ENCODE data around the gene TRIM50. TPM values are rescaled to one million over a fixed set of nuclear protein-coding genes. Genes with fewer than 3 reads are reported as not detected.
"Not testable (repeated sequence)": the region's sequence is repeated elsewhere in the genome, so short reads cannot be mapped to it uniquely, and the experiment has no call there.

The TRIM50 gene
- polyA plus RNA-seq, 3 donors: 0.21 to 0.28 (median 0.23) TPM

DNA sequence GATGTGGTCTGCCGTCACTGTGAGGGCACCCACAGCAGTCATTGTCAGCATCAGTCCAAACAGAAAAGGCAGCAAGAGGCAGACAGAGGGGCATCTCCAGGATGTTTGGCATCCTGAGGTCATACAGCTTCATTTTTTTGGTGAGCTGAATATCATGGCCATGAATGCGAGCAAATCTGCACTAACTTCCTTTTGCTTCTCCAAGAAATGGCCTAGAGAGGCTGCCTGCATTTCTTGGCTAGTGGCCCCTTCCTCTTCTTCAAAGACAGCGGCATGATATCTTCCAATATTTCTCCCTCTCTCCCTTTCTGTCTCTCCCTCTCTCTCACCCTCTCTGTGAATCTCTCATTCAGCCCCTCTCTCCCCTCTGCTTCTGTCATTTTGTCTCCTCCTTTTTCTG, 24.9 kb upstream of the TRIM50 start:
- no peak for DNase-seq (ENCODE audit: extremely low read depth in 1 of 11, low read depth in 9 of 11, low spot score in 4 of 11)

DNA sequence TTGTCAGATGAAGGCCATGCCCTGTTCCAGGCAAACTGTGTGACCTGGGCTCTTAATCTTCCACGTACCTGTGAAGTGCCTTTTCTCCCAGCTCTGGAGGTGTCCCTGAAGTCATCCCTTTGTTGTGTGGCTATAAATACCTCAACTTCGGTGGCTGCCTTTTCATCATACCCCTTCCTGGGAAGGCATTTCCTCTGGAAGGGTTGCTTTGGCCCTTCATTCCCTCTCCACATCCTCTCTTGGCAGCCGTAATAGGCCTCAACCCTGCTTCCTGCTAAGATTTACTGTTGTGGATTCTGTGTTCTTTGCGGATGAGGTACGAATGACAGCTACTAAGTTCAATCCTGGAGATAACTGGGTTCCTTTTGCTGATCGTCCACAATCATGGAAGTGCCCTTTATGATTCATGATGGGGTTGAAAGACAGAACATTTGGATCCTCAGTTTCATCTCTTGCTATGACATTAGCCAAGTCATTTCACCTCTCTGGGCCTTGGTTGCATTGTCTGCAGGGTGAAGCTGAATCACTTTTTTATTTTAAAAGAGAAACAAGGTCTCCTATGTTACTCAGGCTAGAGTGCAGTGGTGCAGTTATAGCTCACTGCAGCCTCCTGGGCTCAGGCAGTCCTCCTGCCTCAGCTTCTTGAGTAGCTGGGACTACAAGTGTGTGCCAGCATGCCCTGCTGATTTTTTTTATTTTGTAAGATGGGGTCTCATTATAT, 23.7 kb upstream of the TRIM50 start:
- no peak for DNase-seq (ENCODE audit: extremely low read depth in 1 of 11, low read depth in 9 of 11, low spot score in 4 of 11)

GRCh38 chr7:73350306-73351068, 22.6 kb upstream of the TRIM50 start:
- peak in 1 of 11 donors; percentile 37 for DNase-seq (ENCODE audit: extremely low read depth in 1 of 11, low read depth in 9 of 11, low spot score in 4 of 11)

GRCh38 chr7:73349763-73350162, 21.9 kb upstream of the TRIM50 start:
- DNase-seq (ENCODE audit: extremely low read depth in 1 of 11, low read depth in 9 of 11, low spot score in 4 of 11): no peak

DNA sequence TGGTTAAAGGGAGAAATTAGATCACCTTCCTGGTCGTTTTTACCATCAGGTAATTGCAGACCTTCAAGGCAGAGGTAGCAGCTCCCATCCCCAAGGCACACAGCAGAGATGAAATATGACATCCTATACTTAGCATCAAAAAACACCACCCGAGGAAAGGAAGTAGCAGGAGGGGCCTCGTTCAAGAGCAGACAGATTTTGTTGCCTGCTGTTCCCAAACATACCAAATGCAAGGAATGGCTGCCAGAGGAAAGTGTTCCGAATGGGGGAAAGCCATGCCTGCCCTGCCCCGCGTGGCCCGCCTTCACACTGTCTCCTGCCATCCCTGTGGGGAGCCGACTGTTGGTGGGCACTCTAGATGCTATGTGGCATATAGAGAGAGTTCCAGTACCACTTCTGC, 18.1 kb upstream of the TRIM50 start:
- no peak for DNase-seq (ENCODE audit: extremely low read depth in 1 of 11, low read depth in 9 of 11, low spot score in 4 of 11)

- no peak for DNase-seq (ENCODE audit: extremely low read depth in 1 of 11, low read depth in 9 of 11, low spot score in 4 of 11)
Measured at GRCh38 chr7:73345538-73345937, 17.7 kb upstream of the TRIM50 start.

DNA sequence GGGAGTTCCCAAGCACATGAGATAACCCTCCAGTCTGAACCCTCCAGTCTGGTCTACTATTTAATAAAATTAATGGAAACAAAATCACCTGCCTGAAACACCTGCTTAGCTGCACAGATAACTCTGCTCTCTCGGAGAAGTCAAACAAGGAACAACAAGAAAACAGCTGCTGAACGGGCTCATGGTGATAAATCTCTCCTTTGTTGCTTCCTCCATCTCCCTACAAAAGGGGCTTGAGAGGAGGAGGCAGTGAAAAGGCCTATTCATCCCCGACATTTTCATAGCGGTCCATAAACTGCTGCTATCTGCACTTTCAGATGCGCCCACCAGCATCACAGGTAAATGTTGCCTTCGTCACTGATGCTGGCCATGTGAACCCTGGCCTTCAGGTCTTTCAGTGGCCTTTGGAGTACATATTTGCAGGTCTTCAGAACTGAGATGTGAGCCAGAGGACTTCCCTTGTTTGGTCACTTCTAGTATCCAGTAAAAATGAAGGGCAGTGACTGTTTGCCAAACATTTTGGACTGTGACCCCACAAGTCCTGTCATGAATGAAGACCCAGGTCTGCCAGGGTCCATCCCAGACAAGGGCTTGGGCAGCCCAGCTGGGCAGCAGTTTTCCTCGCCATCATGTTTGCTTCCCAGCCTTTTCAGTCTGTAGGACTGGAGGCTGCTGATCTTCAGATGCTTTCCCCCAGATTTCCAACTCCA, 15.9 kb upstream of the TRIM50 start:
- no peak for DNase-seq (ENCODE audit: extremely low read depth in 1 of 11, low read depth in 9 of 11, low spot score in 4 of 11)

DNA sequence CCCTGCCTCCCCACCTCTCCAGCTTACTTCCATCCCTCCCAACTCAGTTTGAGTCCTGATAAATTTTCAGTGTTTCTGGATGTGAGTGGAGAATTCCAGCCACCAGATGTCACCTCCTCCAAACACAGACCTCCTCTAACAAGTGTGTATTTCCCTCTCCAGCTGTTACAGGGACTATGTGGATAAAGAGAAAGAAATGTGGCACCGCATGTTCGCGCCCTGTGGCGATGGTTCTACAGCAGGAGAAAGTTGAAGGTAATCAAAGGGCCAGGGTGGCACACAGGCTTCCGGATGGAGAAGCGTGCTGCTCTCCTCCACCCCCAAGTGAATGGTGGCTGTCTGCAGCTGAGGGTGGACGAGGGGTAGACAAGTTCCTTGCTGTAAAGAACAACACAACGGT, 14.8 kb upstream of the TRIM50 start:
- peak in 7 of 11 donors; percentile 40 to 73 (median 64) for DNase-seq (ENCODE audit: extremely low read depth in 1 of 11, low read depth in 9 of 11, low spot score in 4 of 11)

DNA sequence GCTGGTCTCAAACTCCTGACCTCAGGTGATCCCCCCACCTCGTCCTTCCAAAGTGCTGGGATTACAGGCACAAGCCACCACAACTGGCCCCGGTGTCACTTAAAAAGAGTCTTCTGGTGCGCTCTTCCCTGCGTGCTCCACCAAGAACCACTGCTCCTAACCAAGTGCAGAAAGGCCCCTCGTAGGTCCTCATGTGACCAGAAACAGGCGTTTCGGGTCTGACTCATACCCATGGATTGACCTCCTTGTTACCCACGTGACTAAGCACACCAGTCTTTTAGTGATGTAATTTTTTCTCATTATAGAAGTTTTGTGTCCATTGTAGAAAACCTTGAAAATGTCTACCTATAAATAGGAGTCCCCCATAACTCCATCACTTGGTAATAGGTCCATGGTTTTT, 14.0 kb upstream of the TRIM50 start:
- no peak for DNase-seq (ENCODE audit: extremely low read depth in 1 of 11, low read depth in 9 of 11, low spot score in 4 of 11)

DNA sequence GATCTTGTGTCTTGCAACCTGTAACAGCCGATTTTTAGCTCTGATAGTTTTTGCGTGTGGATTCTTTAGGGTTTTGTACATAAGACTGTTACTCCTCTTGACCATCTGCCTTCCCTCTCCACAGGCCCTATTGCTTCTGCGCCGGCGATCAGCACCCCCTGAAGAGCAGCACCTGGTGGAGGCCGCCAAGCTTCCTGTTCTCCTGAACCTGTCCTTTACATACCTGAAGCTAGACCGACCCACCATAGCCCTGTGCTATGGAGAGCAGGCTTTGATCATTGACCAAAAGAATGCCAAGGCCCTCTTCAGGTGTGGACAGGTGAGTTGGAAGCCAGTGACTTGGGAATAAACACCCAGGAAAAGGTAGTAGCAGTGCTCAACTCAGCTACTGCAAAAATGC, 12.6 kb upstream of the TRIM50 start:
- DNase-seq (ENCODE audit: extremely low read depth in 1 of 11, low read depth in 9 of 11, low spot score in 4 of 11): no peak

DNA sequence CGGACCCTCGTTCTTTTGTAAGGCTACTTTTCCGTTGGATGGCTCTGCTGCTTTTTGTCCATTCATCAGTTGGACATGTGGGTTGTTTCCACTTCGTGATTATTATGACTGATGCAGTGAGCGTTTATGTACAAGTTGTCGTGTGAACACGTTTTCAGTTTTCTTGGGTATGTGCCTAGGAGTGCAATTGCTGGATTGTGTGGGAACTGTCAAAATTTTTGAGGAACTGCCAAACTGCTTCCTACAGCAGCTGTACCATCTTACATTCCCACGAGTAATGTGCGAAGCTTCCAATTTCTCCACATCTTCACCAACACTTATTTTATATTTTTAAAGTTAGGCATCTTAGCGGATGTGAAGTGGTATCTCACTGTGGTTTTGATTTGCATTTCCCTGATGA, 10.4 kb upstream of the TRIM50 start:
- DNase-seq (ENCODE audit: extremely low read depth in 1 of 11, low read depth in 9 of 11, low spot score in 4 of 11): no peak

GRCh38 chr7:73332447-73332846, 4.6 kb upstream of the TRIM50 start:
- no peak for DNase-seq (ENCODE audit: extremely low read depth in 1 of 11, low read depth in 9 of 11, low spot score in 4 of 11)

DNA sequence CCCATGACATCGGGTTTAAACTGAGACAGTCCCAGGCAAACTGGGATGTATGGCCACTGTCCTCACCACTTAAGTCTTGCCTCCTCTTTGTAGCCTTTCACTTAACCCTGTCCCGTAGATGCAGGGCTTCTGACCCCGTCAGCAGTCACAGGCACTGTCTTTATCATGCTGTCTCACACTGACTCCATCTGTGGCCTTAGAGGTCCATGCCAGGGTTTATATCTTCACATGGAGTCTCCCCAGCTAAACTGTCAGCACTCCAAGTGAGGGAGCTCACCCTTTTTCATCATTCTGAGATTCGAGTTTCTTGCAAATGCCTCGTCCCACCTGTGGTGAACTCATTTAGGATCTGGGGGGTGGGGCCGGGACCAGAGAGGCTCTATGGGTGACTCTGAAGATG, 2.9 kb upstream of the TRIM50 start:
- no peak for DNase-seq (ENCODE audit: extremely low read depth in 1 of 11, low read depth in 9 of 11, low spot score in 4 of 11)

DNA sequence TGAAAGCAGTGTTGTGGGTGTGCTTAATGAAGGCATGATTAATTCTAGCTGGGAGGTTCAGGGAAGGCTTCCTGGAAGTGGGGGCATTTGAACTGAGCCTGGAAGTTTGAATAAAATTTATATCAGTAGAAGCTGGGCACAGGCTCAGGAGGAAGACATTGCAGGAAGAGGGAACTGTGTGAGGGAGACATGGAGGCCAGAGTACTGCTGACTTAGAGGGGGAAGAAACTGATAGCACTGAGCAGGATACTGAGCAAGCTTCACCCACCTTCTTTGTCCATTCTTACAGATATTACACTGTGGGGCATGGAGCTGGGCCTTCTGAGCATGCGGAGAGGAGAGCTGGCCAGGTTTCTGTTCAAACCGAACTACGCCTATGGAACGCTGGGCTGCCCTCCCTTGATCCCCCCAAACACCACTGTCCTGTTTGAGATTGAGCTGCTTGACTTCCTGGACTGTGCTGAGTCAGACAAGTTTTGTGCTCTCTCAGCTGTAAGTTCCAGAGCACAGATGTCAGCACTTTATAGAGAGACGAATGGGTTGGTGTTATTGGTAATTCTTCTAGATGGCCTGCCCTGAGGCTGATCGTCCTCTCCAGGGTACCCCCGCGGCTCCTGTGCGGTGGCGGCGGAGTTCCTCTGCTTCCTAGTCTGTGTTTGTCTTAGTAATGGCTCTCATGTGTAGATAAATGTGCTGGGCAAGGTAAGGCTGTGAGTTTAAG, 2.1 kb upstream of the TRIM50 start:
- DNase-seq (ENCODE audit: extremely low read depth in 1 of 11, low read depth in 9 of 11, low spot score in 4 of 11): no peak

GRCh38 chr7:73328696-73329095, 814 bp upstream of the TRIM50 start:
- no peak for DNase-seq (ENCODE audit: extremely low read depth in 1 of 11, low read depth in 9 of 11, low spot score in 4 of 11)

DNA sequence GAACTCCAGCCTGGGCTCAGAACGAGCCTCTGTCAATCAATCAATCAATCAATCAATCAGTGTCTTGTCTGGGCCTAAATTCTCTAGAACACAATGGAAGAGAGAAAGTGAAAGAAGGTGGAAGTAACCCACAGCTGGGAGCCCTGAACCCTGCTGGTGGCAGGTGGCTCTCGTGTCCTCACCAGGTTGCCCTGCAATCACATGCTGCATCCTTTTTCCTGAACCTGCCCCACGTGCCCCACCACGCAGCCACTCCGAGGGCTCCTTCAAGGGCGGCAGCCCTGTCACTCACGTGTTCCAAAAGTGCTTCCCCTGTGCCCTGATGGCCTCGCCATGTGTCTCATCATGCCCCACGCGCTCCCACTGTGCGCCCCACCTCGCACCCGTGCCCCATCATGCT, 433 bp downstream of the TRIM50 start:
- not testable (repeated sequence) for DNase-seq (ENCODE audit: extremely low read depth in 1 of 11, low read depth in 9 of 11, low spot score in 4 of 11)

DNA sequence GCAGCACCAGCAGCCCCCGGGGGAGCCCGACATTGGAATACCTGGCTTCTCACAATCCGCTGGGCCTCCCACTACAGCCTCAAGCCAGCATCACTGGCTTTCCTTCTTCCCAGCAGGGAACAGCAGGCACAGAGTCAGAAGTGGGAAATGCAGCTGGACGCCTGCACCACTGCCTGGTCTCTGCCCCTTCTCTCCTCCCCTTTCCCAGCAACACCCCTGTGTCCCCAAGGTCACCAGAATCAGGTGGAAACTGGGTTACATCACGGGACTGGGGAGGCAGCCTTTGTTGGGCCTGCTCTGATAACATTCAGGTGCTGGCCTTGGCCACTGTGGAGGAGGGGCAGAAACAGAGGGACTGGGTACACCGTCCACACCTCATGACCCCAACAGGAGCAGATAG, 2.5 kb downstream of the TRIM50 start:
- not testable (repeated sequence) for DNase-seq (ENCODE audit: extremely low read depth in 1 of 11, low read depth in 9 of 11, low spot score in 4 of 11)

DNA sequence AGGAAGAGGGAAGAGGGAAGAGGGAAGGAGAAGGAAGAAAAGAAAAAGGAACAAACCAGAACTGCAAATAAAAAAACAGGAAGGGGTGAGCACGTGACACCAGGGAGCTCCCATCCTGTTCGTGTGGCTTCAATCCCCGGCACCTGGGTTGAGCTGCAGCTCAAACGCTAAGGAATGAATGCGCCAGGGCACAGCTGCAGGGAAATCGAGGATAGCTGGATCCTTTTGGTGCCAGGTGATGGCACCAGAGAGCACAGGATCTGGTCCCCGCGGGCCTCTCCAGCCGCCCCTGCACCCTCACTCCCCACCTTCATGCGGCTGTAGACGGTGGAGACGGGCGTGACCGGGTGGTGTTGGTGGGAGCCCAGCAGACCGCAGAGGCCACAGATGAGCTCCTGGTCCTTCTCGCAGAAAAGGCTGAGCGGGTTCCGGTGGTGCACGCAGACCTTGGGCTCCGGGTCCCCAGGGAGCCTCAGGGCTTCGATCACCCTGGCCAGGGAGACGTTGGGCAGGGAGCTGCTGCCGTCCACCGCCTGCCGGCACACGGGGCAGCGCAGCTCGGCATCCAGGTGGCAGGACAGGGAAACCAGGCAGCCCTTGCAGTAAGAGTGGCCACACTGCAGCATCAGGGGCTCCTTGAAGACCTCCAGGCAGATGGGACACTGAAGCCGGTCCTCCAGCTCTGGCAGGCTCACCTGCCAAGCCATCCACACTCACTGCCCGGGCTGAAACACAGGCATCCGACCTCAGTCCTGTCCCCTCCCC, 3.6 kb downstream of the TRIM50 start:
- DNase-seq (ENCODE audit: extremely low read depth in 1 of 11, low read depth in 9 of 11, low spot score in 4 of 11): peak in 6 of 11 donors; percentile 29 to 51 (median 36)

Measured in renal cortex interstitium (tissue), 11 donors.